ENCODE results near the gene MAPKAP1.

Gene MAPKAP1

GRCh38 chr9:125430161-125431011, 276.6 kb downstream of the MAPKAP1 start:
- DNase-seq (ENCODE audit: low read depth), result no peak
- TF ChIP-seq CTCF (IDR thresholded peaks at IDR 0.05; ENCODE audit: low read length, missing control alignments), result no peak

GRCh38 chr9:125429476-125430160, 277.4 kb downstream of the MAPKAP1 start:
- no peak for DNase-seq (ENCODE audit: low read depth)
- no peak for TF ChIP-seq CTCF (IDR thresholded peaks at IDR 0.05; ENCODE audit: low read length, missing control alignments)
- H3K4me3 ChIP-seq (replicated peaks; ENCODE audit: low read depth, low read length), result no peak overlapping the region

More at GRCh38 chr9:125430161-125431011, 276.6 kb downstream of the MAPKAP1 start:
- no peak overlapping the region for H3K4me3 ChIP-seq (replicated peaks; ENCODE audit: low read depth, low read length)

- no peak for TF ChIP-seq CTCF (IDR thresholded peaks at IDR 0.05; ENCODE audit: low read length, missing control alignments)
- no peak overlapping the region for H3K4me3 ChIP-seq (replicated peaks; ENCODE audit: low read depth, low read length)
- DNase-seq (ENCODE audit: low read depth), result no peak
Observed at GRCh38 chr9:125428902-125429467, 278.0 kb downstream of the MAPKAP1 start.

DNA sequence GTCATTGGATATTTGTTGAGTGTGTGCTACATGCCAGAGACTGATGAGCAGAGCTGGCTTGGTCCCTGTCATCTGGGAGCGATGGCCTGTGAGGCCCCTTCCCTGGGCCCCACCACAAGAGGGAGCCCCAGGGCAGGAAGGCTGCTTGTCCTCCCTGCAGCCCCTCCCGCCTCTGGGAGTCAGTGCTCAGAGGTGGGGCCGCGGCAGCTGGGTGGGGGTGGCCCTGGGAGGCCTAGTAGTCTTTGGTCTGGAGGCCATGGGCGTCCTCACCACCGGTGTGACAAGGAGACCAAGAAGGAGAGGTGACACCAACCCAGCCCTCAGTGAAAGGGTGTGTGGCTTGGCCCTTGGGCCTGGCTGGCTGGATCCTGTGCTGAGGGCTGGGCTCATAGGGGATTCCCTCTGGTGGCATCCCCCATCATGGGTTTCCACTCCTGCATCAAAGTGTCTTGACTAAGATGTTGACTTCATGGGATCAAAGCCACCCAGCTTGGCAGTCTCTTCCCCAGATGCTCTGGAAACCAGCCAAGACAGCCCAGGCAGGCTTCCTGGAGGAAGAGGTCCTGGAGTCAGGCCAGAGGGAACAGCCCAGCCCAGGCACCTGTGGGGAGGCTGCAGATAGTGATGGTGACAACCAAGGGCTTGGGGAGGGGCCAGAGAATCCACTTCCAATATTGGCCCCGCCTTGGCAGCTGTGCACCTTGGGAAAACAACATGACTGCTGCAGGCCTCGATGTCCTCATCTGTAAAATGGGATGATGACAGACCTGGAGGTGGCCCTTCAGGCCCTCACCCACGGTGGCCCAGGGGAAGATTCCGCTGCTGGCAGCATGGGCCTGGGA, 278.7 kb downstream of the MAPKAP1 start:
- DNase-seq (ENCODE audit: low read depth), result peak; percentile 19
- H3K4me3 ChIP-seq (replicated peaks; ENCODE audit: low read depth, low read length), result no peak overlapping the region
- TF ChIP-seq CTCF (IDR thresholded peaks at IDR 0.05; ENCODE audit: low read length, missing control alignments), result peak; percentile 46

- no peak overlapping the region for H3K4me3 ChIP-seq (replicated peaks; ENCODE audit: low read depth, low read length)
- no peak for TF ChIP-seq CTCF (IDR thresholded peaks at IDR 0.05; ENCODE audit: low read length, missing control alignments)
- DNase-seq (ENCODE audit: low read depth), result no peak
Observed at GRCh38 chr9:125427556-125427955, 279.5 kb downstream of the MAPKAP1 start.

GRCh38 chr9:125426926-125427325, 280.1 kb downstream of the MAPKAP1 start:
- DNase-seq (ENCODE audit: low read depth), result no peak
- H3K4me3 ChIP-seq (replicated peaks; ENCODE audit: low read depth, low read length), result no peak overlapping the region
- TF ChIP-seq CTCF (IDR thresholded peaks at IDR 0.05; ENCODE audit: low read length, missing control alignments), result no peak
